Smooth muscle cell (in vitro differentiated cells): Measurements from ENCODE around the gene SEMA5B. TPM values are rescaled to one million over a fixed set of nuclear protein-coding genes. Genes with fewer than 3 reads are reported as not detected.

Experiments
- DNase-seq: peaks from one replicate; lab custom pipeline; 2025; ENCODE audit not compliant: unreplicated experiment; lab: John Stamatoyannopoulos, UW
- H2AFZ ChIP-seq: fragments of 200-600 bp; sonication (generic); 2 replicates; pipeline ENCODE4 v1.6.0; 2016; ENCODE audit warnings: antibody characterized with exemption, low read depth, mild to moderate bottlenecking
- H3F3A ChIP-seq: fragments of 200-600 bp; sonication (generic); 2 replicates; pipeline ENCODE4 v1.6.0; 2017; ENCODE audit warnings: antibody characterized with exemption, low read depth
- H3K27ac ChIP-seq: fragments of 200-600 bp; sonication (generic); 2 replicates; pipeline ENCODE4 v1.5.1; 2016; ENCODE audit warnings: low read depth, mild to moderate bottlenecking
- H3K27me3 ChIP-seq: fragments of 200-600 bp; sonication (generic); 2 replicates; pipeline ENCODE4 v1.6.1; 2016; ENCODE audit warnings: low read depth, mild to moderate bottlenecking
- H3K36me3 ChIP-seq: fragments of 200-600 bp; sonication (generic); 2 replicates; pipeline ENCODE4 v1.5.1; 2016; ENCODE audit warnings: low read depth
- H3K4me1 ChIP-seq: fragments of 200-600 bp; sonication (generic); 2 replicates; pipeline ENCODE4 v1.5.1; 2016; ENCODE audit warnings: low read depth
- H3K4me2 ChIP-seq: fragments of 200-600 bp; sonication (generic); 2 replicates; pipeline ENCODE4 v1.6.0; 2016; ENCODE audit warnings: mild to moderate bottlenecking
- H3K4me3 ChIP-seq: fragments of 200-600 bp; sonication (generic); 2 replicates; pipeline ENCODE4 v1.5.1; 2016; ENCODE audit warnings: mild to moderate bottlenecking
- H3K79me2 ChIP-seq: fragments of 200-600 bp; sonication (generic); 2 replicates; pipeline ENCODE4 v1.6.0; 2016; ENCODE audit warnings: low read depth, mild to moderate bottlenecking
- H3K9ac ChIP-seq: fragments of 200-600 bp; sonication (generic); 2 replicates; pipeline ENCODE4 v1.6.0; 2016; ENCODE audit warnings: low read depth
- H3K9me3 ChIP-seq: fragments of 200-600 bp; sonication (generic); replicated peaks from 2 replicates; pipeline ENCODE4 v1.5.1; 2016; ENCODE audit warnings: low read depth
- H4K20me1 ChIP-seq: fragments of 200-600 bp; sonication (generic); 2 replicates; pipeline ENCODE4 v1.6.0; 2016; ENCODE audit warnings: low read depth
- CTCF ChIP-seq: fragments of 200-600 bp; sonication (generic); IDR thresholded peaks from 2 replicates; pipeline ENCODE4 v1.5.1; 2017; ENCODE audit warnings: borderline replicate concordance, mild to moderate bottlenecking, antibody characterized with exemption; ENCODE audit not compliant: insufficient read depth, poor library complexity, severe bottlenecking
- WGBS: methylation state at CpG from one replicate; pipeline ENCODE4 v1.1.7; 2016; ENCODE audit warnings: low lambda C conversion rate; 5-methylcytosine and 5-hydroxymethylcytosine counted together
- polyA plus RNA-seq: library from polyadenylated mRNA; unstranded; fragments of >200 nt; fragmentation: Nextera tagmentation; extraction: Ambion mirVana; gene quantifications from 2 replicates; pipeline ENCODE4 v1.2.1, GENCODE V29; 2016
- total RNA-seq: library from RNA; depleted of rRNA; stranded (reverse); fragments of >200 nt; gene quantifications from 2 replicates; pipeline ENCODE4 v1.2.3, GENCODE V29; 2014

Gene SEMA5B
- total and polyA plus RNA-seq, 2 experiments from 2014 or later = not detected

DNA sequence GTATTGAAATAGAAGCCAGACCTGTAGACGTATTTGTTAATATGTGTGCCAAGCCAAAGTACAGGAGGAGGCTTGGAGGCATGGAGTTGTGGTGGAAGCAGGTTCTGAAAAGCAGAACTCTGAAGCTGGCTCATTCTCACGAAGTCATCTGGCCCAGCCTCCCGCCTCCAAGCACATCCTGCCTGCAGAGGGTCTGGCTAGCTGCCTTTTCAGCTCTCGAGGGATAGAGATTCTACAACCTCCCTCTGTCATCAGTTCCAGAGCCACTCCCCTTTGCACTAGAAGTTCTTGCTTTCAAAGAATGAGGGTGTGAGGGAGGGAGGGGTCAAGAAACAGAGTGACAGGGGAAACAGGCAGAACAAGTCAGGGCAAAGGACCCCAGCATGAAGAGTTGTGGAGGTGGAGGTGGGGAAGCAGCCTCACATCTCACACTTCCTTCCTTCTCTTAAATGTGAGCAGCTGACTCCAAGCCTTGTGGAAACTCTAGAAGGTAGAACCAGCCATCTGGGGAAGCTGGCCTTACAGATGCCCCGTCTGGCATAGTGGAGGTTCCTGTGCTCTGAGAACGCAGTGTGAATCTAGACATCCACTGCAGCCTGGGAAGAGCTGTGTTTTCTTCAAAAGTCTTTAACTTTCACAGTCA is 137.4 kb downstream of the SEMA5B start:
- Histone ChIP-seq H3K79me2 (no peaks in the 10 kb centered on the region), H3K4me1 (peaks cover 10% of the 10 kb centered on the region), H3K27me3 (peaks cover 4% of the 10 kb centered on the region), H4K20me1 (no peaks in the 10 kb centered on the region), H2AFZ (no peak overlapping the region), H3F3A (no peaks in the 10 kb centered on the region), H3K9me3 (no peaks in the 10 kb centered on the region), H3K4me3 (no peak overlapping the region), H3K27ac (no peak overlapping the region), H3K4me2 (no peak overlapping the region), H3K9ac (no peak overlapping the region), H3K36me3 (no peaks in the 10 kb centered on the region)
- 53% methylated on average over 6 of the region's 6 CpGs for WGBS
- DNase-seq = no peak
- no peak for TF ChIP-seq CTCF

- Histone ChIP-seq H3F3A (no peaks in the 10 kb centered on the region), H3K4me2 (no peak overlapping the region), H3K9me3 (no peaks in the 10 kb centered on the region), H3K4me3 (no peak overlapping the region), H3K27ac (no peak overlapping the region), H3K9ac (no peak overlapping the region), H3K4me1 (peaks cover 10% of the 10 kb centered on the region), H3K27me3 (no peaks in the 10 kb centered on the region), H3K79me2 (no peaks in the 10 kb centered on the region), H2AFZ (no peak overlapping the region), H4K20me1 (no peaks in the 10 kb centered on the region), H3K36me3 (no peaks in the 10 kb centered on the region)
- TF ChIP-seq CTCF = no peak
- 95% methylated on average over 4 of the region's 4 CpGs for WGBS
- DNase-seq = no peak
Measured at GRCh38 chr3:122886946-122887345, 140.6 kb downstream of the SEMA5B start.

- Histone ChIP-seq H3K27me3 (no peaks in the 10 kb centered on the region), H3F3A (no peaks in the 10 kb centered on the region), H2AFZ (no peak overlapping the region), H3K27ac (no peak overlapping the region), H3K4me2 (no peak overlapping the region), H3K4me1 (peaks cover 10% of the 10 kb centered on the region), H3K79me2 (no peaks in the 10 kb centered on the region), H3K4me3 (no peak overlapping the region), H3K36me3 (no peaks in the 10 kb centered on the region), H4K20me1 (no peaks in the 10 kb centered on the region), H3K9ac (no peak overlapping the region), H3K9me3 (no peaks in the 10 kb centered on the region)
- no peak for TF ChIP-seq CTCF
- WGBS = 92% methylated on average over 4 of the region's 4 CpGs
- DNase-seq = no peak
Measured at GRCh38 chr3:122886251-122886650, 141.3 kb downstream of the SEMA5B start.

DNA sequence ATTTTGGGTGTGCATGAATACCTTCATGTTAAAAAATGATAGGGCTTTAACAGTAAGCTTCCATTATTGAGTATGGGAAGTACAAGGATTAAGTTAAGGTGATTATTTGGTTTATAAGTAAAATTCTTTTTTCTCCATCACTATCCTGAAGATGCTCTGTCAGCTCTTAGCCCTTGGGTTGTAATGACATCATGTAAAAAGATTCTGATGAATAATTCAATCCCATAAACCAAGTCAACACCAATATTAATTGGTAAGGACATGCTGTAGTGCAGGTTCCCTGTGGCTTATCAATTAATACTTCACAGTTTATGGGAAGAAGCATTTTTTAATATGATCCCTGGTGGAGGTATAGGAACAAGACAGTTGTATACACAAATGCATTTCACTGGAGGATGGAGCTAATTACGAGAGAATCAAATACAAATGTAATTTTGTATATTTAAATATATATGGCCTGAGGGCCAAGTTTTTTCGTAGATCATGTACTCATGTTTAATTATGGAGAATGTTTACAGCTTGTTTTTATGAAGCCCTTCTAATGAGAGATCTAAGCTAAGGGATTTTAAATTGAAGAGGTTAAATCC is 145.1 kb downstream of the SEMA5B start:
- TF ChIP-seq CTCF = no peak
- H2AFZ ChIP-seq = no peak overlapping the region
- H3K79me2 ChIP-seq = no peaks in the 10 kb centered on the region
- 92% methylated on average over 2 of the region's 2 CpGs for WGBS
- H3K9ac ChIP-seq = no peak overlapping the region
- no peak overlapping the region for H3K4me2 ChIP-seq
- no peaks in the 10 kb centered on the region for H4K20me1 ChIP-seq
- no peaks in the 10 kb centered on the region for H3K36me3 ChIP-seq
- DNase-seq = no peak
- no peaks in the 10 kb centered on the region for H3K9me3 ChIP-seq
- no peaks in the 10 kb centered on the region for H3K4me1 ChIP-seq
- H3K27ac ChIP-seq = no peak overlapping the region
- H3F3A ChIP-seq = no peaks in the 10 kb centered on the region
- H3K4me3 ChIP-seq = no peak overlapping the region
- no peaks in the 10 kb centered on the region for H3K27me3 ChIP-seq
